ENCODE data around the gene RTN4RL2. TPM values are rescaled to one million over a fixed set of nuclear protein-coding genes. Genes with fewer than 3 reads are reported as not detected.

The RTN4RL2 gene
- total RNA-seq, 2 experiments from 2014 or later: 0.33 to 0.39 TPM

- DNase-seq: no peak
Observed at GRCh38 chr11:57474803-57475115, 14.4 kb downstream of the RTN4RL2 start.

GRCh38 chr11:57475191-57475590 is 14.9 kb downstream of the RTN4RL2 start:
- intact Hi-C loops (cut with DNase I, micrococcal nuclease): loop anchor here in 1 of 2 experiments (5.0 kb wide), 1 partner anchor 48 kb away; the partner anchor contains the start of gene SLC43A3
- DNase-seq (no peak), ATAC-seq (no peak)
- peaks cover 30% of the 10 kb centered on the region for H3K4me1 Mint-ChIP-seq
- ChIA-PET POLR2A (no interaction called here), CTCF (interaction anchor here (0.7 to 3.7 kb wide), 9 partner anchors 9 to 289 kb away, joined by 3 to 16 read pairs (median 4); partner anchors contain the start of gene TIMM10)
- H3K27ac Mint-ChIP-seq: no peak overlapping the region
- H3K27me3 Mint-ChIP-seq: peaks cover 5% of the 10 kb centered on the region
- no peaks in the 10 kb centered on the region for H3K9me3 Mint-ChIP-seq (ENCODE audit: low read depth)
- H3K36me3 Mint-ChIP-seq (ENCODE audit: low read depth): no peaks in the 10 kb centered on the region
- no peak overlapping the region for H3K4me3 Mint-ChIP-seq

More at GRCh38 chr11:57474803-57475115, 14.4 kb downstream of the RTN4RL2 start:
- Mint-ChIP-seq H3K27ac (no peak overlapping the region), H3K9me3 (ENCODE audit: low read depth) (no peaks in the 10 kb centered on the region), H3K36me3 (ENCODE audit: low read depth) (no peaks in the 10 kb centered on the region), H3K4me1 (peaks cover 30% of the 10 kb centered on the region), H3K27me3 (peaks cover 5% of the 10 kb centered on the region), H3K4me3 (no peak overlapping the region)
- intact Hi-C loops (cut with DNase I, micrococcal nuclease): loop anchor here in 1 of 2 experiments (5.0 kb wide), 1 partner anchor 47 kb away; the partner anchor contains the start of gene SLC43A3
- no peak for ATAC-seq
- POLR2A ChIA-PET: interaction anchor here (0.6 to 0.7 kb wide), 2 partner anchors 53 to 1428 kb away, joined by 3 to 4 read pairs; no protein-coding TSS in a partner anchor
- CTCF ChIA-PET: interaction anchor here (0.7 to 3.7 kb wide), 10 partner anchors 9 to 289 kb away, joined by 3 to 16 read pairs (median 4); partner anchors contain the start of gene TIMM10

GRCh38 chr11:57475671-57476046 is 15.3 kb downstream of the RTN4RL2 start:
- Mint-ChIP-seq H3K9me3 (ENCODE audit: low read depth) (no peaks in the 10 kb centered on the region), H3K4me3 (peak overlapping the region; percentile 59), H3K27ac (peak overlapping the region; percentile 37), H3K4me1 (peaks cover 30% of the 10 kb centered on the region), H3K27me3 (peaks cover 5% of the 10 kb centered on the region), H3K36me3 (ENCODE audit: low read depth) (no peaks in the 10 kb centered on the region)
- no peak for ATAC-seq
- ChIA-PET POLR2A (no interaction called here), CTCF (interaction anchor here (0.7 to 10.9 kb wide), 5 partner anchors 16 to 180 kb away, joined by 3 to 124 read pairs (median 5); partner anchors contain the start of gene RTN4RL2)
- no peak for DNase-seq
- intact Hi-C loops (cut with DNase I, micrococcal nuclease): loop anchor here (1.0 to 5.0 kb wide), 2 partner anchors 15 to 48 kb away; partner anchors contain the start of genes RTN4RL2 (in 1 of the 2) and SLC43A3 (in 1 of the 2)

- POLR2A ChIA-PET: no interaction called here
- CTCF ChIA-PET: interaction anchor here (0.6 to 10.9 kb wide), 7 partner anchors 14 to 176 kb away, joined by 3 to 124 read pairs (median 4); partner anchors contain the start of gene RTN4RL2
- DNase-seq: peak; percentile 50
Observed at GRCh38 chr11:57476047-57476756, 15.9 kb downstream of the RTN4RL2 start.

GRCh38 chr11:57476757-57477506 is 16.6 kb downstream of the RTN4RL2 start:
- Mint-ChIP-seq H3K9me3 (ENCODE audit: low read depth) (no peaks in the 10 kb centered on the region), H3K36me3 (ENCODE audit: low read depth) (no peaks in the 10 kb centered on the region), H3K4me1 (peaks cover 30% of the 10 kb centered on the region), H3K27ac (peak overlapping the region; percentile 35), H3K27me3 (peaks cover 14% of the 10 kb centered on the region), H3K4me3 (peak overlapping the region; percentile 59)
- ChIA-PET POLR2A (interaction anchor here (1.3 kb wide), 1 partner anchor 17 kb away, joined by 3 read pairs; no protein-coding TSS in a partner anchor), CTCF (interaction anchor here (0.6 to 10.9 kb wide), 12 partner anchors 14 to 227 kb away, joined by 3 to 124 read pairs (median 4); partner anchors contain the start of gene RTN4RL2)
- intact Hi-C loops (cut with DNase I, micrococcal nuclease): loop anchor here (1.0 to 5.0 kb wide), 2 partner anchors 17 to 50 kb away; partner anchors contain the start of genes RTN4RL2 (in 1 of the 2) and SLC43A3 (in 1 of the 2)
- DNase-seq (peak; percentile 59), ATAC-seq (peak; percentile 49)

More at GRCh38 chr11:57476047-57476756, 15.9 kb downstream of the RTN4RL2 start:
- H3K4me1 Mint-ChIP-seq: peaks cover 30% of the 10 kb centered on the region
- H3K36me3 Mint-ChIP-seq (ENCODE audit: low read depth): no peaks in the 10 kb centered on the region
- no peaks in the 10 kb centered on the region for H3K9me3 Mint-ChIP-seq (ENCODE audit: low read depth)
- peaks cover 7% of the 10 kb centered on the region for H3K27me3 Mint-ChIP-seq
- ATAC-seq: peak; percentile 8
- intact Hi-C loops (cut with DNase I, micrococcal nuclease): loop anchor here (1.0 to 5.0 kb wide), 2 partner anchors 16 to 49 kb away; partner anchors contain the start of genes RTN4RL2 (in 1 of the 2) and SLC43A3 (in 1 of the 2)
- H3K4me3 Mint-ChIP-seq: peak overlapping the region; percentile 59
- peak overlapping the region; percentile 37 for H3K27ac Mint-ChIP-seq

- no peak overlapping the region for H3K27ac Mint-ChIP-seq
- ATAC-seq (no peak), DNase-seq (no peak)
- no peaks in the 10 kb centered on the region for H3K9me3 Mint-ChIP-seq (ENCODE audit: low read depth)
- intact Hi-C loops (cut with DNase I, micrococcal nuclease): loop anchor here in 1 of 2 experiments (5.0 kb wide), 1 partner anchor 50 kb away; the partner anchor contains the start of gene SLC43A3
- CTCF ChIA-PET: interaction anchor here (0.7 to 10.9 kb wide), 12 partner anchors 12 to 227 kb away, joined by 3 to 124 read pairs (median 4); partner anchors contain the start of gene RTN4RL2
- no peaks in the 10 kb centered on the region for H3K36me3 Mint-ChIP-seq (ENCODE audit: low read depth)
- POLR2A ChIA-PET: interaction anchor here (0.7 to 1.3 kb wide), 2 partner anchors 16 to 174 kb away, joined by 3 read pairs; no protein-coding TSS in a partner anchor
- H3K27me3 Mint-ChIP-seq: peaks cover 14% of the 10 kb centered on the region
- H3K4me1 Mint-ChIP-seq: peaks cover 30% of the 10 kb centered on the region
- no peak overlapping the region for H3K4me3 Mint-ChIP-seq
Observed at GRCh38 chr11:57477507-57478189, 17.3 kb downstream of the RTN4RL2 start.

- H3K27me3 Mint-ChIP-seq: peaks cover 11% of the 10 kb centered on the region
- no peaks in the 10 kb centered on the region for H3K36me3 Mint-ChIP-seq (ENCODE audit: low read depth)
- H3K4me1 Mint-ChIP-seq: peaks cover 27% of the 10 kb centered on the region
Observed at GRCh38 chr11:57479021-57479663, 18.8 kb downstream of the RTN4RL2 start.

GRCh38 chr11:57479911-57480310 is 19.6 kb downstream of the RTN4RL2 start:
- no peak overlapping the region for H3K4me3 Mint-ChIP-seq
- H3K27me3 Mint-ChIP-seq: peaks cover 11% of the 10 kb centered on the region
- DNase-seq (no peak), ATAC-seq (peak; percentile 21)
- intact Hi-C loops (cut with DNase I, micrococcal nuclease): loop anchor here (1.0 to 5.0 kb wide), 3 partner anchors 23 to 135 kb away; partner anchors contain the start of gene SLC43A3 (in 1 of the 2)
- H3K9me3 Mint-ChIP-seq (ENCODE audit: low read depth): no peaks in the 10 kb centered on the region
- ChIA-PET POLR2A (interaction anchor here (0.6 kb wide), 1 partner anchor 14 kb away, joined by 5 read pairs; no protein-coding TSS in a partner anchor), CTCF (interaction anchor here (0.5 to 10.9 kb wide), 7 partner anchors 9 to 165 kb away, joined by 3 to 124 read pairs (median 3); partner anchors contain the start of gene RTN4RL2)
- peaks cover 19% of the 10 kb centered on the region for H3K4me1 Mint-ChIP-seq
- peaks cover 4% of the 10 kb centered on the region for H3K36me3 Mint-ChIP-seq (ENCODE audit: low read depth)
- H3K27ac Mint-ChIP-seq: no peak overlapping the region

More at GRCh38 chr11:57479021-57479663, 18.8 kb downstream of the RTN4RL2 start:
- ATAC-seq: no peak
- ChIA-PET CTCF (interaction anchor here (0.6 to 10.9 kb wide), 6 partner anchors 14 to 422 kb away, joined by 3 to 124 read pairs (median 7); partner anchors contain the start of gene RTN4RL2), POLR2A (interaction anchor here (0.7 to 1.1 kb wide), 2 partner anchors 19 to 75 kb away, joined by 3 to 5 read pairs; partner anchors contain the start of gene RTN4RL2)
- DNase-seq: no peak
- Mint-ChIP-seq H3K9me3 (ENCODE audit: low read depth) (no peaks in the 10 kb centered on the region), H3K27ac (no peak overlapping the region), H3K4me3 (no peak overlapping the region)
- intact Hi-C loops (cut with DNase I, micrococcal nuclease): loop anchor here in 1 of 2 experiments (5.0 kb wide), 1 partner anchor 52 kb away; the partner anchor contains the start of gene SLC43A3

GRCh38 chr11:57480409-57481137 is 20.2 kb downstream of the RTN4RL2 start:
- no peaks in the 10 kb centered on the region for H3K9me3 Mint-ChIP-seq (ENCODE audit: low read depth)
- ChIA-PET POLR2A (interaction anchor here (0.6 kb wide), 1 partner anchor 15 kb away, joined by 5 read pairs; no protein-coding TSS in a partner anchor), CTCF (interaction anchor here (0.7 to 10.9 kb wide), 12 partner anchors 8 to 162 kb away, joined by 3 to 124 read pairs (median 4); partner anchors contain the start of genes RTN4RL2 and TIMM10)
- no peak overlapping the region for H3K27ac Mint-ChIP-seq
- ATAC-seq: peak; percentile 69
- DNase-seq: peak; percentile 90
- H3K4me1 Mint-ChIP-seq: peaks cover 15% of the 10 kb centered on the region
- H3K36me3 Mint-ChIP-seq (ENCODE audit: low read depth): peaks cover 11% of the 10 kb centered on the region
- intact Hi-C loops (cut with DNase I, micrococcal nuclease): loop anchor here (1.0 to 2.0 kb wide), 2 partner anchors 23 to 136 kb away; no protein-coding TSS in a partner anchor
- peaks cover 11% of the 10 kb centered on the region for H3K27me3 Mint-ChIP-seq
- no peak overlapping the region for H3K4me3 Mint-ChIP-seq
